ENCODE data around the gene RSAD2.

RSAD2 gene

DNA sequence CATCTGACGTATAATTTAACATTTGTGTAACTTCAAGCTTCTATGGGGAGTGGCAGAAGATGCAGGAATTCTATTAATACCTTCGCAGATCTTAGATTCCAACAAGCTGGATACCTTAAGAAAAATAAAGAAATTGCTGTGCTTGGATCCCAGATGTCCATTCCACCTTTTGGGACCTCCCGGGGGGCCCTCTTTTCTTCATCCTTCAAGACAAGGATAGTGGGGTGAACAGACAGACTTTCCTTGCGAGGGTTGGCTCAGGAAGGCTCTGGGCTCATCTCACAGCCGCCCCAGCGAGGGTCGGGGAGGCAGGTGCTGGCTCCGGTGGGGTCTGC is 39.1 kb downstream of the RSAD2 start:
- no peaks in the 10 kb centered on the region for H4K20me1 ChIP-seq (ENCODE audit: insufficient read depth, low read length)
- TF ChIP-seq, protein P1, sequence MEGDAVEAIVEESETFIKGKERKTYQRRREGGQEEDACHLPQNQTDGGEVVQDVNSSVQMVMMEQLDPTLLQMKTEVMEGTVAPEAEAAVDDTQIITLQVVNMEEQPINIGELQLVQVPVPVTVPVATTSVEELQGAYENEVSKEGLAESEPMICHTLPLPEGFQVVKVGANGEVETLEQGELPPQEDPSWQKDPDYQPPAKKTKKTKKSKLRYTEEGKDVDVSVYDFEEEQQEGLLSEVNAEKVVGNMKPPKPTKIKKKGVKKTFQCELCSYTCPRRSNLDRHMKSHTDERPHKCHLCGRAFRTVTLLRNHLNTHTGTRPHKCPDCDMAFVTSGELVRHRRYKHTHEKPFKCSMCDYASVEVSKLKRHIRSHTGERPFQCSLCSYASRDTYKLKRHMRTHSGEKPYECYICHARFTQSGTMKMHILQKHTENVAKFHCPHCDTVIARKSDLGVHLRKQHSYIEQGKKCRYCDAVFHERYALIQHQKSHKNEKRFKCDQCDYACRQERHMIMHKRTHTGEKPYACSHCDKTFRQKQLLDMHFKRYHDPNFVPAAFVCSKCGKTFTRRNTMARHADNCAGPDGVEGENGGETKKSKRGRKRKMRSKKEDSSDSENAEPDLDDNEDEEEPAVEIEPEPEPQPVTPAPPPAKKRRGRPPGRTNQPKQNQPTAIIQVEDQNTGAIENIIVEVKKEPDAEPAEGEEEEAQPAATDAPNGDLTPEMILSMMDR (IDR thresholded peaks at IDR 0.05; ENCODE audit: low read length) = no peak
- TF ChIP-seq EZH2 (IDR thresholded peaks at IDR 0.05; ENCODE audit: borderline replicate concordance, low read length) = no peak
- H3K36me3 ChIP-seq (ENCODE audit: insufficient read depth, low read length) = no peaks in the 10 kb centered on the region
- H3K4me2 ChIP-seq (ENCODE audit: low read length) = peak overlapping the region; percentile 48; the same call in 1 of the 2 replicates
- no peaks in the 10 kb centered on the region for H3K9me3 ChIP-seq (ENCODE audit: low read length)
- H2AFZ ChIP-seq (ENCODE audit: low read length) = no peak overlapping the region
- peak overlapping the region; percentile 41 for H3K4me3 ChIP-seq (ENCODE audit: low read depth, low read length, poor library complexity, severe bottlenecking)
- H3K9ac ChIP-seq (ENCODE audit: low read length) = no peak overlapping the region; the same call in 1 of the 2 replicates
- H3K9me2 ChIP-seq (ENCODE audit: low read depth, low read length) = no peaks in the 10 kb centered on the region
- no peaks in the 10 kb centered on the region for H3K79me2 ChIP-seq (ENCODE audit: insufficient read depth, low read length)
- no peaks in the 10 kb centered on the region for H3F3A ChIP-seq (ENCODE audit: insufficient read depth, low read length)
- no peaks in the 10 kb centered on the region for H3K4me1 ChIP-seq (ENCODE audit: insufficient read depth, low read length, severe bottlenecking)
- H3K27me3 ChIP-seq (ENCODE audit: insufficient read depth, low read length) = no peaks in the 10 kb centered on the region
- no peak overlapping the region for H3K27ac ChIP-seq (ENCODE audit: low read depth, low read length, poor library complexity, severe bottlenecking)

DNA sequence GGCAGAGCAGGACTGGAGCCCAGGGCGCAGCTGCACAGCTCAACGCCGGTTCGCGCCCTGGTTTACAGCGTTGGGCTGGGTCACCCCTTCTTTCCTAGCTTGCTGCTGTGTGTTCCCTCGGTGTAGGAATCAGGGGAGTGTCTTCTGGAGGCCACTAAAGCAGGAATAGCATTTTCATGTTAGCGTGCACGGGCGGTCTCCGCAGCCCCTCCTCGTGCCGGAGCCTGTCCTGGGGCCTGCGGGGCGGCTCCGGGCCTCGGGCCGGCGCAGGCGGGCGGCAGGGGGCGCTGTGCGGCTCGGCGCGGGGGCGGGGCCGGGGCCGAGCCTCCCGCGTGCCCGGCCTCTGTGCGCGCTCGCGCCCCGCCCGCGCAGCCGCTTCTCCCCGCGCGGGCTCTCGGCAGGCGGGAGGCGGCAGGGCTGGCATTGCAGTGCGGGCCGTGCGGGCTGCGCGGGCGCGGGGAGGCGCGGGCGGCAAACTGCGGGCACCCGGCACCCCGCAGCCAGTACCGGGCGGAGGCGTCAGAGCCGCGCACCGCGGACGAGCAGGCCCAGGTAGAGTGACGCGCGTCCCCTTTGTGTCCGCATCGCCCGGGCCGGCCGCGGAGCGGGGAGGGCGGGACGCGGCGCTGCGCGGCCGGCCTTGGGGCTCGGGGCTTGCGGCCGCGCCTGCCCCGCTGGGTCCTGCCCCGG is 39.6 kb downstream of the RSAD2 start, which contains the start of gene RNF144A:
TSS of gene RNF144A (plus strand) at position 342 of the 690 bp plus-strand sequence. CDS start 79,515 bp downstream, outside the sequence.
- H2AFZ ChIP-seq (ENCODE audit: low read length) = no peak within 1 kb of the TSS
- no peaks in the 10 kb centered on the region for H4K20me1 ChIP-seq (ENCODE audit: insufficient read depth, low read length)
- H3K27ac ChIP-seq (ENCODE audit: low read depth, low read length, poor library complexity, severe bottlenecking) = no peak within 1 kb of the TSS
- H3K9me3 ChIP-seq (ENCODE audit: low read length) = no peaks in the 10 kb centered on the region
- no peaks in the 10 kb centered on the region for H3K27me3 ChIP-seq (ENCODE audit: insufficient read depth, low read length)
- no peaks in the 10 kb centered on the region for H3K4me1 ChIP-seq (ENCODE audit: insufficient read depth, low read length, severe bottlenecking)
- peak within 1 kb of the TSS; percentile 55 for H3K4me2 ChIP-seq (ENCODE audit: low read length)
- no peaks in the 10 kb centered on the region for H3F3A ChIP-seq (ENCODE audit: insufficient read depth, low read length)
- TF ChIP-seq, protein P1 (IDR thresholded peaks at IDR 0.05; ENCODE audit: low read length) = peak; percentile 34; the same call in 1 of the 2 replicates
- no peak for TF ChIP-seq EZH2 (IDR thresholded peaks at IDR 0.05; ENCODE audit: borderline replicate concordance, low read length)
- no peak within 1 kb of the TSS; the same call in 1 of the 2 replicates for H3K9ac ChIP-seq (ENCODE audit: low read length)
- H3K9me2 ChIP-seq (ENCODE audit: low read depth, low read length) = no peaks in the 10 kb centered on the region
- H3K4me3 ChIP-seq (ENCODE audit: low read depth, low read length, poor library complexity, severe bottlenecking) = peak within 1 kb of the TSS; percentile 58
- H3K36me3 ChIP-seq (ENCODE audit: insufficient read depth, low read length) = no peaks in the 10 kb centered on the region
- no peaks in the 10 kb centered on the region for H3K79me2 ChIP-seq (ENCODE audit: insufficient read depth, low read length)

DNA sequence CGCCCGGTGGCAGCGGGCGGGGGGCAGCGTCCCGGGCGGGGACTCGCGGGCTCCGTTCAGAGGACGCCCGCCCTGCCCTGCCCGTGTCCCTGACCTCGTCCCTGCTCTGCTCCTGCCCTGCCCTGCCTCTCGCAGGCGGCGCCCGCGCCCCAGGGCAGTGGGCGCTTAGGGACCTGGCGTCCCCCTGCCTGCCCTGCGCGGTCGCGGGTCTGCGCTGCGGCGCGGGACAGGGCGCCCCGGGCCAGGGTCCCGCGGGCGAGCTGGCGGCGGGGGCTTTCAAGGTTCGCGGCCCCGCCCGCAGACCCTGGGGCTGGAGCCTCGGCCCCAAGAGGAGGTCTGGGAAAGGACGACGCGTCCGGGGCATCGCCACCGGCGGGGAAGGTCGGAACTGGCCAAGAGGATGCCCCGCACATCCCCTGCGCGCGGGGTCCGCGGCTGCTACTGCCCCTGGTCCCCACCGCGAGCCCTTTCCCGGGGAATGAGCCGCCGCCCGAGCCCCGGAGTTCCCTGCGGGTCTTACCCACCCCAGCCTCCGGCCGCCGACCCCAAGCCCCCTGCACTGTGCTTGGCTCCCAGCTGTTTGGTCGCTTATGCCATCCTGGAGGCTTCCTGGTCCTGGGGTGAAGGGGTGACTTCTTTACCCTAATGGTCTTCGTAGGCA is 40.3 kb downstream of the RSAD2 start:
- H2AFZ ChIP-seq (ENCODE audit: low read length) = no peak overlapping the region
- no peaks in the 10 kb centered on the region for H4K20me1 ChIP-seq (ENCODE audit: insufficient read depth, low read length)
- H3K27ac ChIP-seq (ENCODE audit: low read depth, low read length, poor library complexity, severe bottlenecking) = no peak overlapping the region
- H3F3A ChIP-seq (ENCODE audit: insufficient read depth, low read length) = no peaks in the 10 kb centered on the region
- H3K9me3 ChIP-seq (ENCODE audit: low read length) = no peaks in the 10 kb centered on the region
- H3K4me3 ChIP-seq (ENCODE audit: low read depth, low read length, poor library complexity, severe bottlenecking) = peak overlapping the region; percentile 58
- H3K4me2 ChIP-seq (ENCODE audit: low read length) = peak overlapping the region; percentile 39; the same call in 1 of the 2 replicates
- no peaks in the 10 kb centered on the region for H3K36me3 ChIP-seq (ENCODE audit: insufficient read depth, low read length)
- no peaks in the 10 kb centered on the region for H3K9me2 ChIP-seq (ENCODE audit: low read depth, low read length)
- H3K9ac ChIP-seq (ENCODE audit: low read length) = no peak overlapping the region; the same call in 1 of the 2 replicates
- H3K79me2 ChIP-seq (ENCODE audit: insufficient read depth, low read length) = no peaks in the 10 kb centered on the region
- H3K27me3 ChIP-seq (ENCODE audit: insufficient read depth, low read length) = no peaks in the 10 kb centered on the region
- H3K4me1 ChIP-seq (ENCODE audit: insufficient read depth, low read length, severe bottlenecking) = no peaks in the 10 kb centered on the region
- TF ChIP-seq, protein P1 (IDR thresholded peaks at IDR 0.05; ENCODE audit: low read length) = no peak
- TF ChIP-seq EZH2 (IDR thresholded peaks at IDR 0.05; ENCODE audit: borderline replicate concordance, low read length) = no peak
